ENCODE measurements around the gene SH3RF3. TPM values are rescaled to one million over a fixed set of nuclear protein-coding genes. Genes with fewer than 3 reads are reported as not detected.

SH3RF3 gene
- polyA plus RNA-seq, 1 donor (not counting 4 experiments of a cell fraction or from before 2014, with no cell fraction given), result 0.08 TPM

DNA sequence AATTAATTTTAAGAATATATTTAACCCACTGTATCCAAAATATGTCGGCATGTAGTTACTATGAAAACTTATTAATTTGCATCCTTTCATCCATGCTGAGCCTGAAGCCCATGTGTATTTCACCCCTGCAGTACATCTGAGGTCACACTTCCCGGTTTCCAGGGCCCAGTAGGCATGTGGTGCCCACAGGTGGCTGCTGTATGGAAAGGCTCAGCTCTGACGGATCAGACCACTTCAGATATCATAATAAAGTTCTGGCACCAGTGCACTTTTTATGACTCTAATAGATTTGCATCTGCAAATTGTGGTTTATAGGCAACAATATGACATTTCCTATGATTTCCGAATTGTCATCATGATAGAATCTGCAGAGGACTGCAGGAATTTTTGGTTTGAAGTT lies 22.5 kb downstream of the SH3RF3 start:
- dilution Hi-C loops (cut with MboI; ENCODE audit: extremely low pct_ligation_motif_present, low sequenced_read_pairs), result no loop called here
- TF ChIP-seq, protein P1, sequence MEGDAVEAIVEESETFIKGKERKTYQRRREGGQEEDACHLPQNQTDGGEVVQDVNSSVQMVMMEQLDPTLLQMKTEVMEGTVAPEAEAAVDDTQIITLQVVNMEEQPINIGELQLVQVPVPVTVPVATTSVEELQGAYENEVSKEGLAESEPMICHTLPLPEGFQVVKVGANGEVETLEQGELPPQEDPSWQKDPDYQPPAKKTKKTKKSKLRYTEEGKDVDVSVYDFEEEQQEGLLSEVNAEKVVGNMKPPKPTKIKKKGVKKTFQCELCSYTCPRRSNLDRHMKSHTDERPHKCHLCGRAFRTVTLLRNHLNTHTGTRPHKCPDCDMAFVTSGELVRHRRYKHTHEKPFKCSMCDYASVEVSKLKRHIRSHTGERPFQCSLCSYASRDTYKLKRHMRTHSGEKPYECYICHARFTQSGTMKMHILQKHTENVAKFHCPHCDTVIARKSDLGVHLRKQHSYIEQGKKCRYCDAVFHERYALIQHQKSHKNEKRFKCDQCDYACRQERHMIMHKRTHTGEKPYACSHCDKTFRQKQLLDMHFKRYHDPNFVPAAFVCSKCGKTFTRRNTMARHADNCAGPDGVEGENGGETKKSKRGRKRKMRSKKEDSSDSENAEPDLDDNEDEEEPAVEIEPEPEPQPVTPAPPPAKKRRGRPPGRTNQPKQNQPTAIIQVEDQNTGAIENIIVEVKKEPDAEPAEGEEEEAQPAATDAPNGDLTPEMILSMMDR (optimal IDR thresholded peaks at IDR 0.05 in 1 of 3, IDR thresholded peaks at IDR 0.05 in 1 of 3, conservative IDR thresholded peaks at IDR 0.05 in 1 of 3; ENCODE audit: extremely low read depth in 1 of 3, insufficient read depth in 2 of 3, low read length in 3 of 3), result no peak
- no peak for TF ChIP-seq EZH2 (IDR thresholded peaks at IDR 0.05; ENCODE audit: low read length)
- no peaks in the 10 kb centered on the region for H3K79me2 ChIP-seq (ENCODE audit: control insufficient read depth, insufficient read depth, low read length)

GRCh38 chr2:109153005-109153784 lies 24.2 kb downstream of the SH3RF3 start:
- no peak for TF ChIP-seq EZH2 (IDR thresholded peaks at IDR 0.05; ENCODE audit: low read length)
- TF ChIP-seq, protein P1 (optimal IDR thresholded peaks at IDR 0.05 in 1 of 3, IDR thresholded peaks at IDR 0.05 in 1 of 3, conservative IDR thresholded peaks at IDR 0.05 in 1 of 3; ENCODE audit: extremely low read depth in 1 of 3, insufficient read depth in 2 of 3, low read length in 3 of 3), result no peak
- no peaks in the 10 kb centered on the region for H3K36me3 ChIP-seq (ENCODE audit: control insufficient read depth in 2 of 2, extremely low read depth in 1 of 2, insufficient read depth in 2 of 2, low read length in 2 of 2)
- FAIRE-seq, result no peak
- no peak overlapping the region for H3K4me2 ChIP-seq (ENCODE audit: control insufficient read depth, extremely low read depth, insufficient read depth, low read depth, low read length)
- H4K20me1 ChIP-seq (ENCODE audit: control insufficient read depth, extremely low read depth, insufficient read depth, low read length), result no peaks in the 10 kb centered on the region
- dilution Hi-C loops (cut with MboI; ENCODE audit: extremely low pct_ligation_motif_present, low sequenced_read_pairs), result no loop called here
- DNase-seq (ENCODE audit: low read depth, low spot score), result no peak
- H3K4me1 ChIP-seq (ENCODE audit: control insufficient read depth, extremely low read depth, insufficient read depth, low read length), result no peaks in the 10 kb centered on the region
- H3K9ac ChIP-seq (ENCODE audit: control insufficient read depth, extremely low read depth, insufficient read depth, low read length), result no peak overlapping the region
- H3K27ac ChIP-seq (ENCODE audit: control insufficient read depth, insufficient read depth, low read length), result no peak overlapping the region
- no peaks in the 10 kb centered on the region for H3K9me3 ChIP-seq (ENCODE audit: control insufficient read depth, low read depth, low read length)
- H2AFZ ChIP-seq (ENCODE audit: control insufficient read depth, low read length), result no peak overlapping the region
- H3K9me1 ChIP-seq (ENCODE audit: control insufficient read depth, extremely low read depth, insufficient read depth, low read length), result no peaks in the 10 kb centered on the region
- no peak overlapping the region for H3K4me3 ChIP-seq (ENCODE audit: control insufficient read depth in 2 of 3, extremely low read depth in 1 of 3, insufficient read depth in 2 of 3, low read depth in 1 of 3, low read length in 3 of 3)
- no peaks in the 10 kb centered on the region for H3K79me2 ChIP-seq (ENCODE audit: control insufficient read depth, insufficient read depth, low read length)
- peaks cover 28% of the 10 kb centered on the region for H3K27me3 ChIP-seq (ENCODE audit: control insufficient read depth, extremely low read depth, insufficient read depth, low read length)

More for the DNA sequence above, 22.5 kb downstream of the SH3RF3 start:
- H3K4me2 ChIP-seq (ENCODE audit: control insufficient read depth, extremely low read depth, insufficient read depth, low read depth, low read length), result no peak overlapping the region
- no peaks in the 10 kb centered on the region for H3K9me1 ChIP-seq (ENCODE audit: control insufficient read depth, extremely low read depth, insufficient read depth, low read length)
- FAIRE-seq, result no peak
- H3K36me3 ChIP-seq (ENCODE audit: control insufficient read depth in 2 of 2, extremely low read depth in 1 of 2, insufficient read depth in 2 of 2, low read length in 2 of 2), result no peaks in the 10 kb centered on the region
- H3K9me3 ChIP-seq (ENCODE audit: control insufficient read depth, low read depth, low read length), result no peaks in the 10 kb centered on the region
- H3K9ac ChIP-seq (ENCODE audit: control insufficient read depth, extremely low read depth, insufficient read depth, low read length), result no peak overlapping the region
- H3K27me3 ChIP-seq (ENCODE audit: control insufficient read depth, extremely low read depth, insufficient read depth, low read length), result peaks cover 31% of the 10 kb centered on the region
- no peak overlapping the region for H3K27ac ChIP-seq (ENCODE audit: control insufficient read depth, insufficient read depth, low read length)
- no peaks in the 10 kb centered on the region for H3K4me1 ChIP-seq (ENCODE audit: control insufficient read depth, extremely low read depth, insufficient read depth, low read length)
- H2AFZ ChIP-seq (ENCODE audit: control insufficient read depth, low read length), result no peak overlapping the region
- DNase-seq (ENCODE audit: low read depth, low spot score), result no peak
- no peak overlapping the region for H3K4me3 ChIP-seq (ENCODE audit: control insufficient read depth in 2 of 3, extremely low read depth in 1 of 3, insufficient read depth in 2 of 3, low read depth in 1 of 3, low read length in 3 of 3)
- H4K20me1 ChIP-seq (ENCODE audit: control insufficient read depth, extremely low read depth, insufficient read depth, low read length), result no peaks in the 10 kb centered on the region

All from keratinocyte (primary cell).